ENCODE results near the gene USP10. TPM values are rescaled to one million over a fixed set of nuclear protein-coding genes. Genes with fewer than 3 reads are reported as not detected.

USP10 gene
- total RNA-seq, 1 experiment from 2014 or later: 203 TPM

DNA sequence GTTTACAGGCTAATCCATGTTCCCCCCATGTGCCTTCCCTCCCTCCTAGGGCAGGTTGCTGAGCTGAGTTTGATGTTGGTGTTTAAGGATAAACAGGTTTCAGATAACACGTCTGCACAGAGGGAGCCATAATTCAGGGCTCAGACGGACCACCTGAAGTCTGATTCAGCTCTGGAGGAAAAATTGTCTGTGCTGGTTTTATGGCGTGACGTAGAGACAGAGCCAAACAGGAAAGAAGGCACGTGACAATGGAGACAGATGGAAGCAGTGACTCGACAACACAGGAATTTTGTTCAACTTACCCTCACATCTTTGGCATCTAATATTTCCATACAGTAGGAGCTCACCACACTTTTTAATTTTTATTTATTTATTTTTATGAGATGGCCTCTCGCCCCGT, 10.7 kb upstream of the USP10 start:
- no peak overlapping the region for H4K5ac ChIP-seq (ENCODE audit: insufficient read length, low read depth, low read length)
- no peaks in the 10 kb centered on the region for H3K23me2 ChIP-seq (ENCODE audit: insufficient read length, low read depth, low read length, poor library complexity, severe bottlenecking)
- no peaks in the 10 kb centered on the region; the same call in 1 of the 2 replicates for H3K4me1 ChIP-seq (ENCODE audit: insufficient read depth, low read length)
- H2BK12ac ChIP-seq (ENCODE audit: insufficient read length, low read depth, low read length): no peak overlapping the region
- no peaks in the 10 kb centered on the region for H3K27me3 ChIP-seq (ENCODE audit: insufficient read depth, low read length)
- H3K79me2 ChIP-seq (ENCODE audit: insufficient read depth, low read length): no peaks in the 10 kb centered on the region
- H3K4me1 Mint-ChIP-seq: peaks cover 13% of the 10 kb centered on the region in 2 experiments
- no peak overlapping the region for H3K14ac ChIP-seq (ENCODE audit: insufficient read depth, low read length)
- H3K9ac ChIP-seq (ENCODE audit: extremely low read depth, insufficient read length, low read length): no peak overlapping the region
- H3K79me1 ChIP-seq (ENCODE audit: insufficient read depth, low read depth, low read length, poor library complexity, severe bottlenecking): no peaks in the 10 kb centered on the region
- no peak overlapping the region for H3K27ac ChIP-seq (ENCODE audit: insufficient read length, low read depth, low read length)
- no peaks in the 10 kb centered on the region for H3K9me3 ChIP-seq (ENCODE audit: control insufficient read depth, low read depth, low read length)
- no peak overlapping the region for H3K4ac ChIP-seq (ENCODE audit: low read depth, low read length)
- peaks cover 11% of the 10 kb centered on the region; the same call in 1 of the 2 replicates for H3K27me3 Mint-ChIP-seq (ENCODE audit: low read depth)
- H2BK15ac ChIP-seq (ENCODE audit: low read depth, low read length): no peak overlapping the region
- no peak overlapping the region for H3K4me2 ChIP-seq (ENCODE audit: insufficient read depth, insufficient read length, low read length)
- H2AFZ ChIP-seq (ENCODE audit: low read length): no peak overlapping the region
- no peak overlapping the region for H3K56ac ChIP-seq (ENCODE audit: insufficient read length, low read depth, low read length)
- H3T11ph ChIP-seq (ENCODE audit: low read length): no peak overlapping the region
- no peak overlapping the region for H2BK120ac ChIP-seq (ENCODE audit: low read depth, low read length, poor library complexity, severe bottlenecking)
- H3K23ac ChIP-seq (ENCODE audit: insufficient read length, low read depth, low read length): no peak overlapping the region
- H3K27ac Mint-ChIP-seq: no peak overlapping the region
- WGBS (ENCODE audit: extremely low coverage, insufficient read length, low lambda C conversion rate): no CpG with 5 or more reads among the region's 8 CpGs
- H2BK20ac ChIP-seq (ENCODE audit: low read depth, low read length, poor library complexity, severe bottlenecking): no peak overlapping the region
- no peak overlapping the region for H4K91ac ChIP-seq (ENCODE audit: insufficient read length, low read depth, low read length)
- no peak overlapping the region for H2AK5ac ChIP-seq (ENCODE audit: insufficient read length, low read length)
- no peak overlapping the region for H4K8ac ChIP-seq (replicated peaks; ENCODE audit: insufficient read length, low read depth, low read length)
- H3K4me3 Mint-ChIP-seq: no peak overlapping the region
- DNase-seq: no peak
- H3K36me3 Mint-ChIP-seq (ENCODE audit: insufficient read depth in 1 of 3, low read depth in 3 of 3): peaks cover 0 to 5% (median 0%) of the 10 kb centered on the region in 3 experiments; a peak in 3 of 7 replicates
- no peak overlapping the region for H2BK5ac ChIP-seq (ENCODE audit: insufficient read length, low read length)
- H3K9me3 Mint-ChIP-seq: peaks cover 9 to 14% of the 10 kb centered on the region in 2 experiments; a peak in 4 of 5 replicates
- peaks cover 2% of the 10 kb centered on the region for H4K20me1 ChIP-seq (ENCODE audit: control insufficient read depth, insufficient read depth, insufficient read length)
- no peak overlapping the region for H3K18ac ChIP-seq (ENCODE audit: insufficient read length, low read depth, low read length)
- TF ChIP-seq, protein P1, sequence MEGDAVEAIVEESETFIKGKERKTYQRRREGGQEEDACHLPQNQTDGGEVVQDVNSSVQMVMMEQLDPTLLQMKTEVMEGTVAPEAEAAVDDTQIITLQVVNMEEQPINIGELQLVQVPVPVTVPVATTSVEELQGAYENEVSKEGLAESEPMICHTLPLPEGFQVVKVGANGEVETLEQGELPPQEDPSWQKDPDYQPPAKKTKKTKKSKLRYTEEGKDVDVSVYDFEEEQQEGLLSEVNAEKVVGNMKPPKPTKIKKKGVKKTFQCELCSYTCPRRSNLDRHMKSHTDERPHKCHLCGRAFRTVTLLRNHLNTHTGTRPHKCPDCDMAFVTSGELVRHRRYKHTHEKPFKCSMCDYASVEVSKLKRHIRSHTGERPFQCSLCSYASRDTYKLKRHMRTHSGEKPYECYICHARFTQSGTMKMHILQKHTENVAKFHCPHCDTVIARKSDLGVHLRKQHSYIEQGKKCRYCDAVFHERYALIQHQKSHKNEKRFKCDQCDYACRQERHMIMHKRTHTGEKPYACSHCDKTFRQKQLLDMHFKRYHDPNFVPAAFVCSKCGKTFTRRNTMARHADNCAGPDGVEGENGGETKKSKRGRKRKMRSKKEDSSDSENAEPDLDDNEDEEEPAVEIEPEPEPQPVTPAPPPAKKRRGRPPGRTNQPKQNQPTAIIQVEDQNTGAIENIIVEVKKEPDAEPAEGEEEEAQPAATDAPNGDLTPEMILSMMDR (conservative IDR thresholded peaks at IDR 0.05): no peak

Measured in H9 (cell line).